Measurements from ENCODE around the gene SLC6A8. TPM values are rescaled to one million over a fixed set of nuclear protein-coding genes. Genes with fewer than 3 reads are reported as not detected.

SLC6A8 gene
- total and polyA plus RNA-seq, 2 donors (not counting 1 experiment from before 2014, with no cell fraction given), result 0.49 to 2.9 TPM

DNA sequence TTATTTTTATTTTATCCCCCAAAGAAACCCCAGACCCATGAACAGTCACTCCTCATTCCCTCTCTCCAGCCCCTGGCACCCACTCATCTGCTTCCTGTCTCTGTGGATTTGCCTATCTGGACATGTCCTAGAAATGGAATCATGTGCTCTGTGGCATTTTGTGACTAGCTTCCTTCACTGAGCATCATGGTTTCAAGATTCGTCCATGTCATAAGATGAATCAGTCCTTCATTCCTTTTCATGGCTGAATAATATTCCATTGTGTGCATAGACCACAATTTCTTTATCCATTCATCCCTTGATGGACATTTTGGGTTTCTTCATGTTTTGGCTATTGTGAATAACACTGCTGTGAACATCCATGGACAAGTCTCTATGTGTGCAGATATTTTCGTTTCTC is 47.1 kb downstream of the SLC6A8 start:
- H4K20me1 ChIP-seq (ENCODE audit: control insufficient read depth, insufficient read depth, low read length, poor library complexity, severe bottlenecking), result no peaks in the 10 kb centered on the region
- no peak overlapping the region for H3K4me3 ChIP-seq (ENCODE audit: control extremely low read depth in 1 of 5, extremely low read depth in 1 of 5, insufficient read depth in 1 of 5, low read depth in 2 of 5, low read length in 4 of 5)
- H3K27ac ChIP-seq (ENCODE audit: low read length in 2 of 2), result no peak overlapping the region
- peaks cover 26% of the 10 kb centered on the region for H3K79me2 ChIP-seq (ENCODE audit: control insufficient read depth, insufficient read depth, low read length)
- POLR2A ChIA-PET, result interaction anchor here (0.6 kb wide), 1 partner anchor 11 kb away, joined by 4 read pairs; the partner anchor contains the start of gene BCAP31
- TF ChIP-seq, protein P1, sequence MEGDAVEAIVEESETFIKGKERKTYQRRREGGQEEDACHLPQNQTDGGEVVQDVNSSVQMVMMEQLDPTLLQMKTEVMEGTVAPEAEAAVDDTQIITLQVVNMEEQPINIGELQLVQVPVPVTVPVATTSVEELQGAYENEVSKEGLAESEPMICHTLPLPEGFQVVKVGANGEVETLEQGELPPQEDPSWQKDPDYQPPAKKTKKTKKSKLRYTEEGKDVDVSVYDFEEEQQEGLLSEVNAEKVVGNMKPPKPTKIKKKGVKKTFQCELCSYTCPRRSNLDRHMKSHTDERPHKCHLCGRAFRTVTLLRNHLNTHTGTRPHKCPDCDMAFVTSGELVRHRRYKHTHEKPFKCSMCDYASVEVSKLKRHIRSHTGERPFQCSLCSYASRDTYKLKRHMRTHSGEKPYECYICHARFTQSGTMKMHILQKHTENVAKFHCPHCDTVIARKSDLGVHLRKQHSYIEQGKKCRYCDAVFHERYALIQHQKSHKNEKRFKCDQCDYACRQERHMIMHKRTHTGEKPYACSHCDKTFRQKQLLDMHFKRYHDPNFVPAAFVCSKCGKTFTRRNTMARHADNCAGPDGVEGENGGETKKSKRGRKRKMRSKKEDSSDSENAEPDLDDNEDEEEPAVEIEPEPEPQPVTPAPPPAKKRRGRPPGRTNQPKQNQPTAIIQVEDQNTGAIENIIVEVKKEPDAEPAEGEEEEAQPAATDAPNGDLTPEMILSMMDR (IDR thresholded peaks at IDR 0.05), result no peak
- TF ChIP-seq EZH2 (IDR thresholded peaks at IDR 0.05; ENCODE audit: borderline replicate concordance, insufficient read depth, low read depth, low read length, poor library complexity, severe bottlenecking), result no peak
- peaks cover 0 to 3% (median 0%) of the 10 kb centered on the region in 3 donors for H3K9me3 ChIP-seq (ENCODE audit: control extremely low read depth in 1 of 3, control insufficient read depth in 2 of 3, insufficient read depth in 1 of 3, low read length in 2 of 3)
- no peak for DNase-seq
- H3K9me3 Mint-ChIP-seq (ENCODE audit: insufficient read depth), result no peaks in the 10 kb centered on the region
- no peak overlapping the region for H3K4me2 ChIP-seq (replicated peaks; ENCODE audit: low read depth, low read length, poor library complexity, severe bottlenecking)
- no peak for ATAC-seq (ENCODE audit: low read depth)
- CTCF ChIA-PET, result interaction anchor here (0.7 to 1.4 kb wide), 3 partner anchors 15 to 223 kb away, joined by 3 to 4 read pairs (median 3); no protein-coding TSS in a partner anchor
- no peak overlapping the region for H3K9ac ChIP-seq (ENCODE audit: low read length)
- intact Hi-C loops (cut with micrococcal nuclease), result loop anchor here (1.0 kb wide), 1 partner anchor 8 kb away; no protein-coding TSS in a partner anchor
- H2AFZ ChIP-seq (ENCODE audit: insufficient read depth, low read depth, low read length, poor library complexity, severe bottlenecking), result no peak overlapping the region
- H3K27ac Mint-ChIP-seq, result no peak overlapping the region
- no CpG with 5 or more reads among the region's 2 CpGs for WGBS (ENCODE audit: insufficient coverage)
- no peaks in the 10 kb centered on the region for H3K27me3 ChIP-seq (replicated peaks in 1 of 4; ENCODE audit: control extremely low read depth in 1 of 4, control insufficient read depth in 3 of 4, insufficient read depth in 4 of 4, low read length in 3 of 4)
- peaks cover 0 to 22% of the 10 kb centered on the region in 2 experiments for H3K36me3 ChIP-seq (replicated peaks in 1 of 2; ENCODE audit: control extremely low read depth in 1 of 2, control insufficient read depth in 1 of 2, extremely low read depth in 1 of 2, insufficient read depth in 2 of 2, low read length in 1 of 2)
- no peak overlapping the region for H3K4me3 Mint-ChIP-seq
- no peaks in the 10 kb centered on the region for H3K27me3 Mint-ChIP-seq
- peaks cover 3 to 10% of the 10 kb centered on the region in 2 donors for H3K4me1 ChIP-seq (ENCODE audit: control insufficient read depth in 2 of 2, insufficient read depth in 2 of 2, low read length in 2 of 2)
- peaks cover 22% of the 10 kb centered on the region for H3K4me1 Mint-ChIP-seq

DNA sequence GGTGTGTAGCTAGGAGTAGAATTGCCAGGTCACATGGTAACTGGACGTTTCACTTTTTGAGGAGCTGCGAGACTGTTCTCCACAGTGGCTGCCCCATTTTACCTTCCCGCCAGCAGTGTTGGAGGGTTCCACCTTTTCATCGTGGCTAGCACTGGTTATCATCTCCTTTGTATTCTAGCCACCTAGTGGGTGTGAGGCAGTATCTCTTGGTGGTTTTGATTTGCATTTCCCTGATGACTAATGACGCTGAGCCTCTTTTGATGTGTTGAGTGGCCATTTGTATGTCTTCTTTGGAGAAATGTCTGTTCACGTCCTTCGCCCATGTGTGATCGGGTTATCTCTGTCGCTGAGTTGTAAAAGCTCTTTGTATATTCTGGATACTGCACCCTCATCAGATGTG is 47.5 kb downstream of the SLC6A8 start:
- Mint-ChIP-seq H3K27ac (no peak overlapping the region), H3K4me3 (peak overlapping the region; percentile 8), H3K4me1 (peaks cover 22% of the 10 kb centered on the region), H3K27me3 (no peaks in the 10 kb centered on the region), H3K9me3 (ENCODE audit: insufficient read depth) (no peaks in the 10 kb centered on the region)
- Histone ChIP-seq H3K27ac (ENCODE audit: low read length in 2 of 2) (no peak overlapping the region), H2AFZ (ENCODE audit: insufficient read depth, low read depth, low read length, poor library complexity, severe bottlenecking) (no peak overlapping the region), H3K79me2 (ENCODE audit: control insufficient read depth, insufficient read depth, low read length) (peaks cover 23% of the 10 kb centered on the region), H3K4me2 (replicated peaks; ENCODE audit: low read depth, low read length, poor library complexity, severe bottlenecking) (no peak overlapping the region), H3K27me3 (replicated peaks in 1 of 4; ENCODE audit: control extremely low read depth in 1 of 4, control insufficient read depth in 3 of 4, insufficient read depth in 4 of 4, low read length in 3 of 4) (no peaks in the 10 kb centered on the region), H4K20me1 (ENCODE audit: control insufficient read depth, insufficient read depth, low read length, poor library complexity, severe bottlenecking) (no peaks in the 10 kb centered on the region), H3K9ac (ENCODE audit: low read length) (no peak overlapping the region), H3K9me3 (ENCODE audit: control extremely low read depth in 1 of 3, control insufficient read depth in 2 of 3, insufficient read depth in 1 of 3, low read length in 2 of 3) (peaks cover 0 to 3% (median 0%) of the 10 kb centered on the region in 3 donors), H3K4me3 (ENCODE audit: control extremely low read depth in 1 of 5, extremely low read depth in 1 of 5, insufficient read depth in 1 of 5, low read depth in 2 of 5, low read length in 4 of 5) (no peak overlapping the region), H3K4me1 (ENCODE audit: control insufficient read depth in 2 of 2, insufficient read depth in 2 of 2, low read length in 2 of 2) (peaks cover 3 to 14% of the 10 kb centered on the region in 2 donors), H3K36me3 (replicated peaks in 1 of 2; ENCODE audit: control extremely low read depth in 1 of 2, control insufficient read depth in 1 of 2, extremely low read depth in 1 of 2, insufficient read depth in 2 of 2, low read length in 1 of 2) (peaks cover 0 to 22% of the 10 kb centered on the region in 2 experiments)
- peak; percentile 69 for ATAC-seq (ENCODE audit: low read depth)
- peak; percentile 27 for DNase-seq
- POLR2A ChIA-PET, result no interaction called here
- no peak for TF ChIP-seq EZH2 (IDR thresholded peaks at IDR 0.05; ENCODE audit: borderline replicate concordance, insufficient read depth, low read depth, low read length, poor library complexity, severe bottlenecking)
- TF ChIP-seq, protein P1 (IDR thresholded peaks at IDR 0.05), result no peak
- no CpG with 5 or more reads among the region's 9 CpGs for WGBS (ENCODE audit: insufficient coverage)
- intact Hi-C loops (cut with micrococcal nuclease), result loop anchor here (1.0 kb wide), 1 partner anchor 8 kb away; no protein-coding TSS in a partner anchor
- CTCF ChIA-PET, result interaction anchor here (1.4 kb wide), 1 partner anchor 67 kb away, joined by 3 read pairs; no protein-coding TSS in a partner anchor

All from B cell (primary cell).